WTC11 (cell line): Measurements from ENCODE around the gene RXRB.

Source experiments
- FOXJ3 ChIP-seq: sonication (generic); formaldehyde crosslinking; IDR thresholded peaks from 2 replicates; pipeline ENCODE4 v1.9.0; 2021; ENCODE audit warnings: missing genetic modification reagents, mild to moderate bottlenecking, borderline replicate concordance
- JUN ChIP-seq: sonication (generic); formaldehyde crosslinking; IDR thresholded peaks from 2 replicates; pipeline ENCODE4 v1.8.0; 2023; ENCODE audit warnings: mild to moderate bottlenecking, missing genetic modification reagents
- SP1 ChIP-seq: sonication (generic); formaldehyde crosslinking; conservative IDR thresholded peaks from 2 replicates; pipeline ENCODE4 v1.8.1; 2022; ENCODE audit warnings: missing genetic modification reagents
- TCF7 ChIP-seq: sonication (generic); formaldehyde crosslinking; IDR thresholded peaks from 2 replicates; pipeline ENCODE4 v1.8.0; 2022; ENCODE audit warnings: mild to moderate bottlenecking, low read depth, missing genetic modification reagents, moderate library complexity
- TEAD4 ChIP-seq: sonication (generic); formaldehyde crosslinking; IDR thresholded peaks from 2 replicates; pipeline ENCODE4 v1.8.0; 2022; ENCODE audit warnings: mild to moderate bottlenecking, missing genetic modification reagents
- ZBTB21 ChIP-seq: sonication (generic); formaldehyde crosslinking; IDR thresholded peaks from 2 replicates; pipeline ENCODE4 v1.8.1; 2023; ENCODE audit warnings: mild to moderate bottlenecking, missing genetic modification reagents, borderline replicate concordance
- ZNF138 ChIP-seq: sonication (generic); formaldehyde crosslinking; conservative IDR thresholded peaks from 2 replicates; pipeline ENCODE4 v1.8.1; 2022; ENCODE audit warnings: mild to moderate bottlenecking, moderate library complexity, missing genetic modification reagents
- TF ChIP-seq, protein P1 (sequence below): fragments of 200-600 bp; IDR thresholded peaks from 2 replicates; pipeline ENCODE4 v1.8.0; 2022; ENCODE audit warnings: antibody characterized with exemption
- TF ChIP-seq, protein P2 (sequence below): sonication (generic); formaldehyde crosslinking; IDR thresholded peaks from 2 replicates; pipeline ENCODE4 v1.8.0; 2022; ENCODE audit warnings: mild to moderate bottlenecking, missing genetic modification reagents
- TF ChIP-seq, protein P3 (sequence below): sonication (generic); formaldehyde crosslinking; IDR thresholded peaks from 2 replicates; pipeline ENCODE4 v1.8.0; 2022; ENCODE audit warnings: mild to moderate bottlenecking, missing genetic modification reagents
- TF ChIP-seq, protein P4 (sequence below): fragments of 250-450 bp; sonication (Bioruptor Pico); IDR thresholded peaks from 2 replicates; pipeline ENCODE4 v2.1.2; 2022; ENCODE audit warnings: mild to moderate bottlenecking, moderate library complexity

DNA sequence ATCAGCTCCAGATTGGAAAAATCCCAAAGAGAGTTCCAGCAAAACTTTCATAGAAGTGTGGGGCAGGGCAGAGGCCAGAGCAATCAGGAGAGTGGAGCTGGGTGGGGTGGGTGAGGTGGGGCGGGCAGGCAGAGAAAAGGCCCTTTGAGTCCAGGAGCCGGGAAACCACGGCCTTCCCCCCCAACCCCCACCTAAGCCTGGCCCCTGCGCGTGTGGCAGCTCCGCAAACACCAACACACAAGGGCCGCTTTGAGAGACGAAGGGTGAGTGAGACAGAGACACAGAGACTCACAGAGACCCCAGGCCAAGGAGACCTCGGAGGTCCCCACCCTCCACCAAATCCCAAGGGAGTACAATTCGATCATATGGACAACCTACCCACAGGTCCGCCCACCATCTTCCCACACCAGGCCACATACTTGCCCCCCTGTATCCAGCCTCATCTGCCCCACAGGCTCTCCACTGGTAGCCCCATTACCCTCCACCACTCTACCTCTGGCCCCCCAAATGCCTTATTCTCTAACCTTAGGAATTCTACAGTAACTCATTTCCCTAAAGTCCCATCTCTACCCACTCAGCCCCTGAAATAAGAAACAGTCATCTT, 9.9 kb downstream of the RXRB start:
- TF ChIP-seq, protein P1, sequence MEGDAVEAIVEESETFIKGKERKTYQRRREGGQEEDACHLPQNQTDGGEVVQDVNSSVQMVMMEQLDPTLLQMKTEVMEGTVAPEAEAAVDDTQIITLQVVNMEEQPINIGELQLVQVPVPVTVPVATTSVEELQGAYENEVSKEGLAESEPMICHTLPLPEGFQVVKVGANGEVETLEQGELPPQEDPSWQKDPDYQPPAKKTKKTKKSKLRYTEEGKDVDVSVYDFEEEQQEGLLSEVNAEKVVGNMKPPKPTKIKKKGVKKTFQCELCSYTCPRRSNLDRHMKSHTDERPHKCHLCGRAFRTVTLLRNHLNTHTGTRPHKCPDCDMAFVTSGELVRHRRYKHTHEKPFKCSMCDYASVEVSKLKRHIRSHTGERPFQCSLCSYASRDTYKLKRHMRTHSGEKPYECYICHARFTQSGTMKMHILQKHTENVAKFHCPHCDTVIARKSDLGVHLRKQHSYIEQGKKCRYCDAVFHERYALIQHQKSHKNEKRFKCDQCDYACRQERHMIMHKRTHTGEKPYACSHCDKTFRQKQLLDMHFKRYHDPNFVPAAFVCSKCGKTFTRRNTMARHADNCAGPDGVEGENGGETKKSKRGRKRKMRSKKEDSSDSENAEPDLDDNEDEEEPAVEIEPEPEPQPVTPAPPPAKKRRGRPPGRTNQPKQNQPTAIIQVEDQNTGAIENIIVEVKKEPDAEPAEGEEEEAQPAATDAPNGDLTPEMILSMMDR: no peak
- TF ChIP-seq ZBTB21 (CRISPR knock-in tag) (no peak), FOXJ3 (CRISPR knock-in tag) (no peak), ZNF138 (CRISPR knock-in tag) (no peak), JUN (CRISPR knock-in tag) (no peak), TEAD4 (CRISPR knock-in tag) (no peak), SP1 (CRISPR knock-in tag) (no peak), TCF7 (CRISPR knock-in tag) (no peak)
- TF ChIP-seq, protein P2, sequence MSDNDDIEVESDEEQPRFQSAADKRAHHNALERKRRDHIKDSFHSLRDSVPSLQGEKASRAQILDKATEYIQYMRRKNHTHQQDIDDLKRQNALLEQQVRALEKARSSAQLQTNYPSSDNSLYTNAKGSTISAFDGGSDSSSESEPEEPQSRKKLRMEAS (CRISPR knock-in tag): no peak
- TF ChIP-seq, protein P3, sequence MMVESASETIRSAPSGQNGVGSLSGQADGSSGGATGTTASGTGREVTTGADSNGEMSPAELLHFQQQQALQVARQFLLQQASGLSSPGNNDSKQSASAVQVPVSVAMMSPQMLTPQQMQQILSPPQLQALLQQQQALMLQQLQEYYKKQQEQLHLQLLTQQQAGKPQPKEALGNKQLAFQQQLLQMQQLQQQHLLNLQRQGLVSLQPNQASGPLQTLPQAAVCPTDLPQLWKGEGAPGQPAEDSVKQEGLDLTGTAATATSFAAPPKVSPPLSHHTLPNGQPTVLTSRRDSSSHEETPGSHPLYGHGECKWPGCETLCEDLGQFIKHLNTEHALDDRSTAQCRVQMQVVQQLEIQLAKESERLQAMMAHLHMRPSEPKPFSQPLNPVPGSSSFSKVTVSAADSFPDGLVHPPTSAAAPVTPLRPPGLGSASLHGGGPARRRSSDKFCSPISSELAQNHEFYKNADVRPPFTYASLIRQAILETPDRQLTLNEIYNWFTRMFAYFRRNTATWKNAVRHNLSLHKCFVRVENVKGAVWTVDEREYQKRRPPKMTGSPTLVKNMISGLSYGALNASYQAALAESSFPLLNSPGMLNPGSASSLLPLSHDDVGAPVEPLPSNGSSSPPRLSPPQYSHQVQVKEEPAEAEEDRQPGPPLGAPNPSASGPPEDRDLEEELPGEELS: no peak
- TF ChIP-seq, protein P4, sequence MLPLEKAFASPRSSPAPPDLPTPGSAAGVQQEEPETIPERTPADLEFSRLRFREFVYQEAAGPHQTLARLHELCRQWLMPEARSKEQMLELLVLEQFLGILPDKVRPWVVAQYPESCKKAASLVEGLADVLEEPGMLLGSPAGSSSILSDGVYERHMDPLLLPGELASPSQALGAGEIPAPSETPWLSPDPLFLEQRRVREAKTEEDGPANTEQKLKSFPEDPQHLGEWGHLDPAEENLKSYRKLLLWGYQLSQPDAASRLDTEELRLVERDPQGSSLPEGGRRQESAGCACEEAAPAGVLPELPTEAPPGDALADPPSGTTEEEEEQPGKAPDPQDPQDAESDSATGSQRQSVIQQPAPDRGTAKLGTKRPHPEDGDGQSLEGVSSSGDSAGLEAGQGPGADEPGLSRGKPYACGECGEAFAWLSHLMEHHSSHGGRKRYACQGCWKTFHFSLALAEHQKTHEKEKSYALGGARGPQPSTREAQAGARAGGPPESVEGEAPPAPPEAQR (CRISPR knock-in tag): no peak
